NCI-H446 (cell line): ENCODE data around the gene PNKD.

Experiments
- DNase-seq, 2 experiments: peaks; one replicate each; lab custom pipeline; 2025; lab: John Stamatoyannopoulos, UW

The PNKD gene

DNA sequence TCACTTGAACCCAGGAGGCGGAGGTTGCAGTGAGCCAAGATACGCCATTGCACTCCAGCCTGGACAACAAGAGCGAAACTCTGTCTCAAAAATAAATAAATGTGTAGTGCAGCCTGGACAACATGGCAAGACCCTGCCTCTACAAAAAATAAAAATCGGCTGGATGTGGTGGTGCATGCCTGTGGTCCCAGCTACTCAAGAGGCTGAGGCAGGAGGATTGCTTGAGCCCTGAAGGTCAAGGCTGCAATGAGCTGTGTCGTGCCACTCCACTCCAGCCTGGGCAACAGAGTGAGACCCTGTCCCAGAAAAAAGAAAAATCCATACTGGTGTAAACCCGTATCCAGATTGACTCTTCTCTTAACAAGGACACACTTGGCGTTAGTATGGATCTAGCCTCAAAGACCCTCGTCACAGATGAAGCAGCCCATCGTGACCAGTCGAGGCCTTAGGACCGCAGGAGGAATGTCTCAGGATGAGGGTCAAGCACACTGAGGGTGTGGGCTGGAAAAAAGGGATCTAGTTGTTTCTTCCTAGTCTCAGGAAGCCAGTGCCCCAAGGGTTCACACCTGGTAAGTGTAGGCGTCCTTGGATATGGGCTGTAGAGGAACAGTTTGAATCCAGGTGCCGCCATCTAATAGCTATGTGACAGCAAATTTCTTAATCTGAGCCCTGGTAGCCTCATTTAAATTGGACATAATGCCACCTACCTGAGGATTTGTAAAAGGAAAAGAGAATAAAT, 13.5 kb upstream of the PNKD start:
- no peak for DNase-seq

DNA sequence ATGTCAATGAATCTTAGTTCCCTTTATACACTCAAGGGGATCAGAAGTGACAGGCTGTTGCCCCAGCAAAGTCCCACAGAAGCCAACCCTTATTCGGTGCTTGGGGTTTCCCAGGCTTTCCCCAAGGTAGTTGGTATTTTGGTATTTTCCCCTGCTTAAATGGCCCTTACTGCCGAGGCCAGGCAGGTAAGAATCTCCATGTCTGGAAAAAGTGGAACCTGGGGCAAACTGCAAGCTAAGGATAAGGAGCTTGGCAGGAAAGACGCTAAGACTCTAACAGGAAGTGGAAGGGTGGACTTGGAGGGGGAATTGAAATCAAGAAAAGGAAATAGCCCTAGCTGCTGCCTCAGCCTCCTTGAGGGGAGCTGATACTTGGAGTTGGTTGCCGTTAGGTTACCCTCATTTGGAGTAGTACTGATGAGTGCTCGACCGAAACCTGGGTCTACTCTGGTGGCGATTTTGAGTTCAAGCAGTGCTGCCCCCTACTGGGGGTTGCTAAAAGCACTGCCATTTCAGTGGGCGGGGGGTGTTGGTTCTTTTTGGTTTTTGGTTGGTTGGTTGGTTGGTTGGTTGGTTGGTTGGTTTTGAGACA, 12.8 kb upstream of the PNKD start:
- DNase-seq: no peak

DNA sequence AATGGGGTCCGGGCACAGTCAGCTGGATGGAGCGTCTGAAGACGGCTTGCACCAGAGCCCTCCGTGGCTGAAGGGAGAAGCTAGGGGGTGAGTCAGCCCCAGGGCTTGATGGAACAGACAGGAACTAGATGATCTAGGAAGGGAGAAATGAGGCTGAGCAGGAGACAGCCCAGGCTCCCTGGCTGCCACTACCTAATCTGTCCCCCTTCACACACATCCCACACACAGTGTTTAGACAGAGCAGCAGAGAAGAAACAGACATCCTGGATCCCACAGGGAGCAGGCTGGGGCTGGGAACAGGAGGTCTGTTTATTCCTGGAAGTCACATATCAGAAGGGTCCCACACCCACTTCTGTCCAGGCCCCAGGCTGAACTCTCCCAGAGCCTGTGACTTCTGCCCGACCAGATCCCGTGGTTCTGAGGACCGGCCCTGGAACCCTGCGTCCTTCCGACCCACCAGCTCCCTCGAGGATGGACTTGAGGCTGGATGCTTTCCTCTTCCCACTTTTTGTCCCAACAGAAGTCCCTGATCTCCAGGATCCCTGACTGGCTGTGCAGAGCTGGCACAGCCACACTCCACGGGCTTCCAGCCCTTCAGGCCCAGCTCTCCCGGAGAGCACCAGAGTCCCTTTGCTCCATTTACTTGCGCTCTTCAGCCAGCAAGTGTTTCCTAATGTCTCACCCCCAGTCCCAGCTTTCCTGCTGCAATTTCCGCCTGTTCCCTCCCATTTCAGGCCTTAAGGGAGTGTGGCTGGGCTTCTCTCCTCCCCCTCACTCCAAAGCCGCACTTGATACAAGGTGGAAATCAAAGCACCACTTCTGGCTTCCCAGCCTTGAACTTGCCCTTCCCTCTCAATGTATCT, 11.0 kb upstream of the PNKD start:
- DNase-seq: no peak

DNA sequence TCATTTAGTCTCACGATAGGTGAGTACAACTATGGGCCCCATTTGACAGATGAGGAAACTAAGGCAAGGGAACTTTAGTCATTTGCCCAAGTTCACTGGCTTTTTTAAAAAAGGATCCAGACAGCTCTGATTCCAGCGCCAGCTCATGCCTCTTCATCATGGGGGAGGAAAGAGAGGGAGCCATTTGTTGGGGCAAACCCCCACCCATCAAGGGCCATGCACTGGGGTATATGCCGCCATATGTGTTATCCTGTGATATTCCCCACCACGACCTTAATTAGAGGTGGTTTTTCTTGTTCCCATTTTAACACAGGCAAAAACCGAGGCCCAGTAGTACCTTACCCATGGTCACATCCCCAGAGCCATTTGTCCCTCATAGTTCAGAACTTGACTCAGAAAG, 10.2 kb upstream of the PNKD start:
- DNase-seq: no peak

DNA sequence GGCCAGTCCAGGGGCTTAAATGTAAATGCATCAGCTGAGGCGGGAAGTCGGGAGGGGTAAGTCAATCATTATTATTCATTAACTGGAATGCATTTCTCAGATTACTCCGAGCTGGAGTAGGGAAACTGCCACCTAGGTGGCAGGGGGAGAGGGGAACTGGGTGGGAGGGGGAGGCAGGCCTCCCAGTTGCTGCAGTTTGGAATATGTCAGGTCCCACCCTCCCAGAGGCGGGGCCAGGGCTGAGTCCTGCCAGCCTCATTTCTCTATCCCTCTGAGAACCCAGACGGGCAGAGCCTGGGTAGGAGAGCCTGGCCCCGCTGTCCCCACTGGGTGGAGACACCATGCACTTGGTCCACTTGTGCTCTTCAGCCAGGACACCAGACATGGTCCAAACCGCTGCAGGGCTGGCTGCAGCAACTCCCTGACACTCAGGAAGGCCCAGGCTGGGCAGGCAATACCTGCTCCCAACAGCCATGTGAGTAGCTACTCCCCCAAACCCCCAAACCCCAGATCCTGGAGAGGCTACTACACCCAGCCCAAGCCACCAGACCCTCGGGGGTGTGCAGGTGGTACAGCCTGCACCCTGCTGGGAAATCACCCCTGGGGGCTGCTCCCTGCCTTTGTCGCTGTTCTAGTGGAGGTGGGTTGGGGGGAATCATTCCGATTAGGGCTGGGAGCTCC, 9.4 kb upstream of the PNKD start, which contains the start of gene GPBAR1:
Gene GPBAR1 (plus strand): TSS at position 274 of the 681 bp plus-strand sequence. CDS start 1,710 bp downstream, outside the sequence.
- DNase-seq: no peak

DNA sequence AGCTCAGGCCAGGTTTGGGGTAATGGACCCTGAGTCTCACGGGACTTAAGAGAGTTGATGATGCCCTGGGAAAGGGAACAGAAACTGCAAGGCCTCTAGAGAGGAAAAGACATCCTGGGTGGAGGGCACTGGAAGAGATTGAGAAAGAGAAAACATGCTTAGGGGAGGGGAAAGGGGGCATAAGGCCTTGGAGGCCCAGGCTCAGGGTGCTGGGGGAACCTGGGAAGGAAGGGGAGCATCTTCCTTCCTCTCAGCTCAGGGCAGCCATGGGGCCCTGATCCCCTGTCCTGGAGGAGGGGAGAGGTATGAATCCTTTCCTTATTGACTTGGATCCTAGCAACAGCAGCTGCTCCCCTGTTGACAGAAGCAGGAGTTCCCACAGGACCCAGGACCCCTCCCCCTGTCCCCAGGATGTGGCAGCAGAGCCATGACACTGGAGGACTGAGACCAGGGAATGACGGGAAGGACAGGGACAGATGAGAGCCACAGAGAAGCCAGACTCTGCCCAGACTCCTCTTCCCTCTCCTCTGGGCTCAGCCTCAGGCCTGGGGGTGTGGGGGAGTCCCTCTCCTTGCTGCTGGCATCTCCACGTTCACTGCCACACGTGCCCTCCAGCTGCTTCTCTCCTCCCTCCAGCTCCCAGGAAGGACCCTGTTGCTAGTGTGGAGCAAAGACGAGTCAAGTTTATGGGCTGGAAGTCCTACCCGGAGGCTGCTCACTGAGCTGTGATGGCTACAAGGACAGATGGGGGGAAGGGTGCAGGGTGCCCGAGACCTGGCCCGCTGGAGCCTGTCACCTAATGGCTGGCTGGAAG, 8.7 kb upstream of the PNKD start:
- DNase-seq: no peak

DNA sequence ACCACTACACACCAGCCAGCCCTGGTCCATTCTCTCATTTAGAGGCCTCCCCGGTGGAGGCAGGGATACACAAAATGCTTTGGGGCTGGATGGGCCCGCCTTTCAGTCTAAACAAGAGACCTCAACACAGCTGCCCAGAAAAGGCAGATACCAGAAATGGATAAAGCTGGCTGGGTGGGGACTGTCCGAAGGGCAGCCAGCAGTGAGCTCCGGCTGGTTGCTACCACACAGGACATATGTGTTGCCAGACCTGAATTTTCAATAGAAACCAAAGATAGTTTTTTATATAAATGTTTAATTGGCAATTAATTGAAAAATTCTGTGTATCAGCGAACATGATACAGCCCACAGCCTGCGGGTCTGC, 8.1 kb upstream of the PNKD start:
- no peak for DNase-seq

DNA sequence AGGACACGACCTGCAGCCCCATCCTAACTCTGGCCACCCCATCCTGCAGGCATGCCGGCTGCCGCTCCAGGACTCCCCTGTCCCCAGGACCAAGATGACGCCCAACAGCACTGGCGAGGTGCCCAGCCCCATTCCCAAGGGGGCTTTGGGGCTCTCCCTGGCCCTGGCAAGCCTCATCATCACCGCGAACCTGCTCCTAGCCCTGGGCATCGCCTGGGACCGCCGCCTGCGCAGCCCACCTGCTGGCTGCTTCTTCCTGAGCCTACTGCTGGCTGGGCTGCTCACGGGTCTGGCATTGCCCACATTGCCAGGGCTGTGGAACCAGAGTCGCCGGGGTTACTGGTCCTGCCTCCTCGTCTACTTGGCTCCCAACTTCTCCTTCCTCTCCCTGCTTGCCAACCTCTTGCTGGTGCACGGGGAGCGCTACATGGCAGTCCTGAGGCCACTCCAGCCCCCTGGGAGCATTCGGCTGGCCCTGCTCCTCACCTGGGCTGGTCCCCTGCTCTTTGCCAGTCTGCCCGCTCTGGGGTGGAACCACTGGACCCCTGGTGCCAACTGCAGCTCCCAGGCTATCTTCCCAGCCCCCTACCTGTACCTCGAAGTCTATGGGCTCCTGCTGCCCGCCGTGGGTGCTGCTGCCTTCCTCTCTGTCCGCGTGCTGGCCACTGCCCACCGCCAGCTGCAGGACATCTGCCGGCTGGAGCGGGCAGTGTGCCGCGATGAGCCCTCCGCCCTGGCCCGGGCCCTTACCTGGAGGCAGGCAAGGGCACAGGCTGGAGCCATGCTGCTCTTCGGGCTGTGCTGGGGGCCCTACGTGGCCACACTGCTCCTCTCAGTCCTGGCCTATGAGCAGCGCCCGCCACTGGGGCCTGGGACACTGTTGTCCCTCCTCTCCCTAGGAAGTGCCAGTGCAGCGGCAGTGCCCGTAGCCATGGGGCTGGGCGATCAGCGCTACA, 7.4 kb upstream of the PNKD start:
- no peak for DNase-seq

DNA sequence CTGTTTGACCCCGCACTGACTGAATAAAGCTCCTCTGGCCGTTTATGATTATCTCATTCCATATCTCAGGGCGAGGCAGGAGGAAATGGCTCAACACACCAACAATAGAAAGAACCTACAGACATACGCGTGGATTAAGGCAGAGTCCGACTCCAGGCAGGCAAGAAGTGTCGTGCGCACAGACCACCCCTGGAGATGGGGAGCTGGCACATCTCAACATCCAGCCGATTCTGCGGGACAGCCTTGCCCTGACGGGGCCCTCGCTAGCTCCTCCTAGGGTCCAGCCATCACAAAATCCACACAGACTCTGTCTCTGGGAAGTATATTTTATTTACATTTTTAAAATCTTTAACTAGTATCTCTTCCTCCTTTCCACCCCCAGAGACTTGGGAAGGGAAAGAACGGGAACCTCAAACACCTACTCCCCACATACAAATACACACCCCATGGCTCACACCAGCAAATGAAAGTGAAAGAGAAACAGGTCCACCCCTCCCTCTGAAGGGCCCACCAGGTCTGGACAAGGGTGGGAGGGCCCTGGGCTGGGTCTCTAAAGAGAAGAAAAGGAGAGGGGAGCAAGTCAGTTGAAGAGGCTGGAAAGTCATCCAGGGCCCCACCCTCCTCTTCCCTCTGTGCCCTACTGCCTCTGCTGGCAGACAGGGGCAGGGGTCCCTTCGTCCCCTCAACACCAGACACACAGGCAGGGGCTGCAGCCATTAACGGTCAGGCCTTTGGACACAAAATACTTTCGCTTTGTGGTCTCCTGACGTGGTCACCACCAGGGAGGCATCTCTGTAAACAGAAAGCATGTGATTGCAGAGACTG, 6.3 kb upstream of the PNKD start:
- DNase-seq: no peak

DNA sequence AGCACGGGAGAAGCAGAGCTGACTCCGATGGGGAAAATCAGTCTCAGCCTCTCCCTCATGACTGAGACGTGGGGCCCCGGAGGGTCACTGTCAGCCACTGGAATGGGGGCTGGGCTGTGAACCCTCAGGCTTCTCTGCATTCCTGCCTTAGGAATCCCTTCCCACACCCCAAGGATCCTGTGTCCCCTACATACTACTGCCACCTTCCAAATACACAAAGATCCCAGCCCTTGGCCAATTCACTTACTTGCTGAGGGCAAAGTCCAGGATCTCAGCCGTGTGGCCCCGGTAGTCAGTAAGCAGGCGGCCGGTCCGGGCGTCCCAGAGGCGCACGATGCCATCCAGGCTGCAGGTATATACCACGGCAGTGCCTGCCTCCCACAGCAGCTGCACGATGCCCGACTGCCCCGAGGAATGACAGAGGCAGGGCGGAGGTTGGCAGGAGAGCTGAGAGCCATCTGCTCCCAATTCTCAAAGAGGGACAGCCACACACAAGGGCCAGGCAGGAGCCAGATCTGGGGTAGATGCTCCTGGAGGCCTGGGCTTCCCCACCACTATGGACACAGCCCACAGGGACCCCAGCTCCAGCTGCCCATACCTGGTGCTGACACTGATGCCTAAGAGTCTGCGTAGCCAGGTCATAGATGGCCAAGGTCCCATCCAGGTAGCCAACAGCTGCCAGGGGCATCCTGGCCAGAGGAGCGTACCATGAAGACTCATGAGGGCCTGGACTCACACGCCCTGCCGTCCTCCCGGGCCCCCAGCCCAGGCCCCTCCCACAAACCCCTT, 5.4 kb upstream of the PNKD start:
- DNase-seq: no peak

DNA sequence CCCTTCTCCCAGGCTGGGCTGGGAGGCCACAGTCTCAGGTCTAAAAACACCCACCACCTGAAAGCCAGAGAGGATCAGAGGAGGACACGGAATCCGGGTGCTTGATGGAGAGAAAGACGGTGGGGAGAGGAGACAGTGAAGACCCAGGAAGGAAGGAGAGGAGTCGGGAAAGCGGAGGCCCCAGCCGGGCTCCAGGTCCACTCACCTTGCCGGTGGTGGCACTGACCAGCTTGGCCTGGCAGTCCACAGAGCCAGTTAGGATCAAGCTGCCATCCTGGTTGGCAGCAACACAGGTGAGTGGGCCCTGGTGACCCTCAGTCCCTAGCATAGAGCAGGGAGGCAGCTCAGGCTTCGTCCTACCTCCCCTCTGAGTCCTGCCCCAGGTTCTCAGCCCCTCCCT, 4.7 kb upstream of the PNKD start:
- DNase-seq: no peak

DNA sequence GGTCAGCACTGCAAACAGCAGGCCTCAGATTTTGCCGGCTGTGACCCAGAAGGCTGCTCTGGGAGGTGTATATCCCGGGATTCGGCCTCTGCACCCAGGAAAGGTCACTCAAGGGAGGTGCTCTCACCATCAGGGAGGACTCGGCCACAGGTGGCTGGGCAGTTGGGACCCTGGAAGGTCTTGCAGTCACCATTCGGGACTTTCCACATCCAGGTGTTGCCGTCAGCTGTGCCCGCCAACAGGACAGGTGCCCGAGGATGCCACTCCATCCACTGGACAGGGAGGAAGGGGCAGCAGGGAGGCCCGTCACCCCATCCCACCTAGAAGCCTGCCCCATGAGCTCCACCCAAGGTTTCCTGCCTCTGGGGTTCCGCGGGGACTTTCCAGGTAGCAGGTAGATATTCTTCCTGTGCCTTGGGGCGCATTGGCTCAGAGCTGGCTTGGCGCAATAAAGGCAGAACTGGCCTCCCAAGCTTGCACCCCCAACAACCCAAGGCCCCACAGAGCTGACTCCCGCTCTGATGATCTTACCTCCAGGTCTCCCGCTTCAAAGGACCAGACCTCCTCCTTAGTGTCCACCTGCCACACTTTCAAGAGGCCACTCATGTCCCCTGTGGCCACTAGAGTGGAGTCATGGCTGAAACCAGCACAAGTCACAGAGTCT, 3.9 kb upstream of the PNKD start:
- DNase-seq: no peak

DNA sequence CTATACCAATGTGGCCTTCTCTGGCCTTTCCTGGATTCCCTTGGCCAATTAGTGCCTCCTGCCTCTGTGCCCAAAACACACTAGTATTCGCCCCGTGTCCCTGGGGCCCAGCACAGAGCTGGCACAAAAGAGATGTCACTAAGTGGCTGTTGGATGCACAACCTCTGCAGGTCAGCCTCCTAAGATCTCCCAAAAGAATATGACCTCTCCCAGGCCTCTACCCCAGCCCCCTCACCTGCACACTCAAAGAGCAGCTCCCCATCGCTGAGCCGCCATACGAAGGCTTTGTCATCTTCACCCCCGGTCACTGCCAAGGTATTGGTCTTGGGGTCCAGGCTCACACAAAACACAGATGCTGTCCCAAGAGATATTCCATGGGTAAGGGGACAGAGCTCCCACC, 3.1 kb upstream of the PNKD start:
- DNase-seq: no peak

DNA sequence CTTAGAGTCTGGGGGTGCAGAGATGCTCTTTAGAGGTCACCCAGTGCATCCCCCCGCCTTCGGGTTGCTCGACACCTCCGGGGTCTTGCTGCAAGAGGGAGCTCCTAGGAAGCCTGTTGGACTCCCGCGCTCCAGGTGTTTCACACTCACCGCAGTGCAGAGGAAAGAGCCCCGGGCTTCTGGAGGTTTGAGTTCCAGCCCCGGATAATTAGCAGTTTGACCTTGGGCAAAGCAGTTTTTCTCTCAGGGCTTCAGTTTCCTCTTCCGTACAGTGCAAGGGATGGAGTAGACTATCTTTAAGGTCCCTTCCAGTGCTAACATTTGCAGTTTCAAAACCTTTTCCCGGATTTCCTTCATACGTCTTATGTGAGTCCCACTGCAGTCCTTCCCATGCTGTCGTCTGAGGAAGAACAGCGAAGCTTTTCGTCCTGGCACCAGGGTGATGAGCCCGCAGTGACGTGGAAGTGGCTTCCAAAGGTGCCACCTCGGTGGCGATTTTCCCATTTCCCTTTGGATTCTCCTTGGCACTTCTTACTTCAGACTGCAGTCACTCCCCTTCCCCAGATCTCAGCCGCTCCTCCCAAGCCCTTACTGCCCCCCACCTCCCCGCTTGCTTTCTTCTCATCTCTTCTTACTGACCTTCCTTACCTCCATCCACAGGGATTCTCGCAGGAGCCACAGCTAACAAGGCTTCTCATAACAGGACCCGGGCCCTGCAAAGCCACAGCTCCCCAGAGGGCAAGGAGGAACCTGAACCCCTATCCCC, 585 bp downstream of the PNKD start:
- DNase-seq: no peak

DNA sequence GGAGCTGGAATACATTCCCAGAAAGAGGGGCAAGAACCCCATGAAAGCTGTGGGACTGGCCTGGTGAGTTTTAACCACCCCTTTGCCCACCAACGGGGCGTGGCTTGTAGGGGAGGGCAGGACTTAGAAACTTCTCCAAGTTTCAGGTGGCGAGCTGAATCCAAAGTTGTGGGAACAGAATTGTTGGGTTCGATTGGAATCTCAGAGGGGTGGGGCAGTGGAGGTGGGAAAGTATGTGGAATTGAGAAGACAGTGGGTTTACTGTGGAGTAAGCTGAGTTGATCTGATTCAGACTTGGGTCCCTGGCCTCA, 1.1 kb downstream of the PNKD start:
- no peak for DNase-seq

DNA sequence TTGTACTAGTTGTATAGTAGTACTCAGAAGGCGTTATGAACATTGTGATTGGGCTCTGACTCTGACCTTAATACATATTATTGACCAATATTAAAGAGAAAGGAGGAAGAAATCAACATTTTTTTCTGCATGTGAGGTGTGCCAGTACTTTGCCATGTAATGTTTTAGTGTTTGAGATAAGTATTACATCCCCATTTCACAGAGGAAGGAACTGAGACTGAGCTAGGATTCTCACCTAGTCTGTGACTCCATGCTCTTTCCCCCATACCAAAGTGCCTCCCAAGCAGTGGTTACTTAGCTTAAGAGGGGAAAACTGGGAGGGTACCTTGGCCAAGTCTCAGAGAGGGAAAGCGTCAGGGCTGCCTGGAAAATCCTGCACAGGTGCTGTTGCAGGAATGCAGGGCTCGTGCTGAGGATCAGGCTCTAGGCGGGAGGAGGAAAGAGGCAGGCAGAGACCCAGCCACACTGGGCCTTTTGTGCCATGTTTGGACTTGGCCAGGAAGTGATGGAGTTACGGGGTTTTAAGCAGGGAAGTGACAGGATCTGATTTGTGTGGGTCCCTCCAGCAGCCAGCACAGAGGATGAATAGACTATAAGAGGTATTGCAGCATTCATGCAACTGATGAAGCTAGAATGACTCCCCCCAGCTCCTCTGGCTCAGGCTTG, 1.7 kb downstream of the PNKD start:
- DNase-seq: no peak
